Endothelial cell of umbilical vein (primary cell): ENCODE data around the gene TMPRSS6. TPM values are rescaled to one million over a fixed set of nuclear protein-coding genes. Genes with fewer than 3 reads are reported as not detected.

Experiments
- BruUV-seq: library from RNA; stranded (reverse); fragments of 400-500 nt; replicated peaks from 2 replicates; lab custom pipeline; 2021; lab: Mats Ljungman, UMichigan
- CTCF ChIA-PET: fragments of 300-600, 350-600 bp; sonication (Branson Sonifier 250); formaldehyde crosslinking; loops from one replicate; lab custom pipeline; 2021; ENCODE audit warnings: antibody characterized with exemption, inconsistent platforms; lab: Charles Lee
- POLR2A ChIA-PET: fragments of 300-600, 350-600 bp; sonication (Branson Sonifier 250); formaldehyde crosslinking; loops from one replicate; lab custom pipeline; 2021; ENCODE audit warnings: antibody characterized with exemption, inconsistent platforms; lab: Charles Lee
- DNase-seq: peaks from one replicate; pipeline ENCODE4 v3.0.0-alpha.2; 2011; ENCODE audit warnings: low read depth, low spot score
- FAIRE-seq: peaks from 2 replicates; lab custom pipeline; 2011; peaks lifted over from hg19 to GRCh38; lab: Jason Lieb, UNC
- H2AFZ ChIP-seq: 2 replicates; pipeline ENCODE4 v1.6.0; 2012; ENCODE audit warnings: low read depth, low read length, control low read depth, inconsistent platforms
- H3K27ac ChIP-seq: 2 replicates; pipeline ENCODE4 v1.5.1; 2011; ENCODE audit warnings: low read depth, mild to moderate bottlenecking, control low read depth, low read length, moderate library complexity; ENCODE audit not compliant: insufficient read depth
- H3K27me3 ChIP-seq, 2 experiments: 2 replicates each; pipeline versions ENCODE4 v1.6.0 to v1.6.1; 2011; ENCODE audit warnings: low read length in 2 of 2, mixed read lengths in 1 of 2; ENCODE audit not compliant: control insufficient read depth in 2 of 2, insufficient read depth in 2 of 2
- H3K36me3 ChIP-seq, 2 experiments: 2 replicates in 1 of 2; 3 replicates in 1 of 2; pipeline ENCODE4 v1.5.1; 2011; ENCODE audit warnings: low read length in 2 of 2, mild to moderate bottlenecking in 1 of 2, moderate library complexity in 1 of 2; ENCODE audit not compliant: control insufficient read depth in 2 of 2, insufficient read depth in 2 of 2; ENCODE audit errors: extremely low read depth in 1 of 2
- H3K4me1 ChIP-seq: 3 replicates; pipeline ENCODE4 v1.5.1; 2011; ENCODE audit warnings: mild to moderate bottlenecking, low read length; ENCODE audit not compliant: control insufficient read depth, insufficient read depth; ENCODE audit errors: extremely low read depth
- H3K4me2 ChIP-seq: 2 replicates; pipeline ENCODE4 v1.6.1; 2011; ENCODE audit warnings: low read length, control low read depth, mixed read lengths; ENCODE audit not compliant: insufficient read depth
- H3K4me3 ChIP-seq, 3 experiments: fragments of 200-600 bp in 1 of 3; sonication (generic), shearing (Covaris generic) in 1 of 3; replicated peaks in 1 of 3; 2 replicates each; pipeline ENCODE4 v1.5.1; 2011 to 2016; ENCODE audit warnings: control low read depth in 3 of 3, low read length in 3 of 3, mild to moderate bottlenecking in 2 of 3, inconsistent platforms in 1 of 3, low read depth in 1 of 3, moderate library complexity in 1 of 3; ENCODE audit not compliant: insufficient read depth in 1 of 3
- H3K79me2 ChIP-seq: 2 replicates; pipeline ENCODE4 v1.6.0; 2012; ENCODE audit warnings: low read length, inconsistent platforms; ENCODE audit not compliant: control insufficient read depth, insufficient read depth
- H3K9ac ChIP-seq: replicated peaks from 2 replicates; pipeline ENCODE3; 2011; ENCODE audit warnings: low read length, control low read depth; ENCODE audit not compliant: insufficient read depth; ENCODE audit errors: extremely low read depth
- H3K9me1 ChIP-seq: replicated peaks from 3 replicates; pipeline ENCODE4 v1.6.0; 2011; ENCODE audit warnings: mild to moderate bottlenecking, low read length; ENCODE audit not compliant: control insufficient read depth, insufficient read depth; ENCODE audit errors: extremely low read depth
- H3K9me3 ChIP-seq: replicated peaks from 2 replicates; pipeline ENCODE4 v1.5.1; 2012; ENCODE audit warnings: low read length, inconsistent platforms; ENCODE audit not compliant: control insufficient read depth, insufficient read depth
- H4K20me1 ChIP-seq: replicated peaks from 2 replicates; pipeline ENCODE3; 2011; ENCODE audit warnings: mild to moderate bottlenecking, low read length; ENCODE audit not compliant: control insufficient read depth, insufficient read depth; ENCODE audit errors: extremely low read depth
- CTCF ChIP-seq, 2 donors: IDR thresholded peaks; 1 replicate in 1 of 2; 2 replicates in 1 of 2; pipeline ENCODE4 v1.5.1; 2011; ENCODE audit warnings: low read length in 2 of 2, mild to moderate bottlenecking in 2 of 2, moderate library complexity in 2 of 2, control low read depth in 1 of 2, inconsistent platforms in 1 of 2, low read depth in 1 of 2; ENCODE audit not compliant: insufficient read depth in 1 of 2; ENCODE audit errors: extremely low read depth in 1 of 2
- EZH2 ChIP-seq: IDR thresholded peaks from 2 replicates; pipeline ENCODE4 v1.6.1; 2012; ENCODE audit warnings: borderline replicate concordance, low read depth, mild to moderate bottlenecking, moderate library complexity, low read length, inconsistent platforms; ENCODE audit not compliant: severe bottlenecking
- GATA2 ChIP-seq: IDR thresholded peaks from 2 replicates; pipeline ENCODE4 v1.7.0; 2011; ENCODE audit warnings: low read depth, mild to moderate bottlenecking, moderate library complexity, mixed read lengths, low read length; ENCODE audit not compliant: insufficient read length, insufficient read depth
- JUN ChIP-seq: IDR thresholded peaks from 2 replicates; pipeline ENCODE4 v1.6.1; 2011; ENCODE audit warnings: borderline replicate concordance, low read depth; ENCODE audit not compliant: insufficient read length, insufficient read depth
- MAX ChIP-seq: IDR thresholded peaks from 2 replicates; pipeline ENCODE4 v1.6.1; 2011; ENCODE audit not compliant: insufficient read depth, insufficient read length
- MYC ChIP-seq: IDR thresholded peaks from one replicate; pipeline ENCODE4 v1.6.1; 2011; ENCODE audit warnings: mild to moderate bottlenecking, low read depth, low read length
- POLR2A ChIP-seq: IDR thresholded peaks from 2 replicates; pipeline ENCODE4 v1.6.1; 2012; ENCODE audit warnings: low read depth, mild to moderate bottlenecking, control low read depth, low read length
- dilution Hi-C: fragments of 300-500 bp; cut with MboI; formaldehyde crosslinking; loops from one replicate; pipeline ENCODE4 v1.15.0; 2019; ENCODE audit warnings: low sequenced_read_pairs; ENCODE audit not compliant: extremely low pct_ligation_motif_present
- intact Hi-C: fragments of 100-400 bp; cut with micrococcal nuclease; formaldehyde crosslinking; loops from one replicate; pipeline ENCODE4 v1.10.0; 2022
- polyA plus RNA-seq, 4 experiments: library from polyadenylated mRNA; depleted of rRNA in 3 of 4; stranded (reverse) in 3 of 4; unstranded in 1 of 4; fragments of >200 nt; gene quantifications; 2 replicates each; pipeline versions ENCODE4 v1.2.1 to v1.2.3, GENCODE V29; 2011 to 2012; ENCODE audit warnings: missing spikeins in 1 of 4
- total RNA-seq: library from RNA; stranded (reverse); gene quantifications from 2 replicates; pipeline ENCODE4 v1.2.3, GENCODE V29; 2021

TMPRSS6 gene
- total and polyA plus RNA-seq, 2 donors (not counting 3 experiments of a cell fraction or from before 2014, with no cell fraction given): not detected

DNA sequence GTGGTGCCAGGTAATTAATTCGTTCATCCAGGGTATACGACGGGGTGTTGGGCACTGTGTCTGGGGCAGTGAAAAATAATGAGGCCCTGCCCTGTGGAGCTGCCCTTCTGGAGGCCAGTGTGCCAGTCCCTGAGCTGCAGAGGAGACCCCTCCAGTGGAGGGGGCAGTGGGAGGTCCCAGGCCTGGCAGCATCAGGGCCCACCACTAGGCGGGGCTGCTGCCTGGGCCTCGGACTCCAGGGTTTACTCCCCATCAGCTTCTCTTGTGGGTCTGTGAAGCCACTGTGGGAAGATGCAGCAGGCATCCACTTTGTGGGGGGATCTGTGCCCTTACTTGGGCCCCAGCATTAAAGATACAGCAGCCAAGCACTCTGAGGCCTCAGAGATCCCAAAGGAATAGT, 17.4 kb upstream of the TMPRSS6 start:
- H3K27ac ChIP-seq: no peak overlapping the region
- H3K36me3 ChIP-seq: no peaks in the 10 kb centered on the region
- no TSS peak for BruUV-seq
- no peaks in the 10 kb centered on the region for H3K9me3 ChIP-seq
- no peak for DNase-seq
- no peaks in the 10 kb centered on the region for H4K20me1 ChIP-seq
- intact Hi-C loops (no loop called here), dilution Hi-C loops (no loop called here)
- no peaks in the 10 kb centered on the region for H3K27me3 ChIP-seq
- TF ChIP-seq GATA2: no peak
- TF ChIP-seq CTCF (IDR thresholded peaks at IDR 0.05; ENCODE audit: extremely low read depth in 1 of 2, insufficient read depth in 1 of 2, low read depth in 1 of 2, low read length in 2 of 2): peak in 1 of 2 donors; percentile 25
- no peak for TF ChIP-seq MAX
- H3K4me2 ChIP-seq: no peak overlapping the region
- FAIRE-seq: no peak
- no peak overlapping the region for H3K9ac ChIP-seq
- no peak overlapping the region for H3K4me3 ChIP-seq
- POLR2A ChIA-PET: no interaction called here
- H3K9me1 ChIP-seq: no peaks in the 10 kb centered on the region
- CTCF ChIA-PET: interaction anchor here (1.2 kb wide), 1 partner anchor 70 kb away, joined by 3 read pairs; no protein-coding TSS in a partner anchor
- no peak overlapping the region for H2AFZ ChIP-seq
- no peaks in the 10 kb centered on the region for H3K79me2 ChIP-seq
- H3K4me1 ChIP-seq: no peaks in the 10 kb centered on the region

DNA sequence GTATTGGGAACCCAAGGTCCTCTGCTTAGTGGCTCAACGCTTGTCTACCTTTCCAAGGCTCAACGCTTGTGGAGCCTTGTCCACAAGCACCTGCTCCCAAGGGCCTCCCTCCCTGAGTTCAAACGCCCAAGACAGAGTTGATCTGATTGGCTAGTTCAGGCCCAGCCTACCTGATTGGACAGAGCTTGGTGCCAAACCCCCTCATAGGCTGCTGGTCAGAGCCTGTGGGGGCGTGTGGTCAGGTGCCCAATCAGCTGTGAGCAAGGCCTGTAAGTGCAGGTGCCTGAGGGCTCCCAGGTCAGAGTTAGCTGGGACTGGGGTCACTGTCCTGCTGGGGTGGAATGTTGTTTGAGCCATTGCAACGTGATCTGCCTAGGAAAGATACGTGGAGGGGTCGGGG, 16.9 kb upstream of the TMPRSS6 start:
- CTCF ChIA-PET: no interaction called here
- BruUV-seq: no TSS peak
- Histone ChIP-seq H2AFZ (no peak overlapping the region), H3K9me1 (no peaks in the 10 kb centered on the region), H4K20me1 (no peaks in the 10 kb centered on the region), H3K4me3 (no peak overlapping the region), H3K36me3 (no peaks in the 10 kb centered on the region), H3K4me2 (no peak overlapping the region), H3K9ac (no peak overlapping the region), H3K27ac (no peak overlapping the region), H3K9me3 (no peaks in the 10 kb centered on the region), H3K79me2 (no peaks in the 10 kb centered on the region), H3K4me1 (no peaks in the 10 kb centered on the region), H3K27me3 (no peaks in the 10 kb centered on the region)
- POLR2A ChIA-PET: no interaction called here
- no peak for TF ChIP-seq EZH2
- no peak for TF ChIP-seq POLR2A
- no peak for TF ChIP-seq JUN
- no peak for TF ChIP-seq MYC
- no peak for TF ChIP-seq GATA2
- no peak for TF ChIP-seq CTCF (IDR thresholded peaks at IDR 0.05; ENCODE audit: extremely low read depth in 1 of 2, insufficient read depth in 1 of 2, low read depth in 1 of 2, low read length in 2 of 2)
- FAIRE-seq (no peak), DNase-seq (no peak)
- intact Hi-C loops (no loop called here), dilution Hi-C loops (no loop called here)
